Panc1 (cell line): ENCODE measurements around the gene SHISA9.

Experiments
- CTCF ChIP-seq: fragments of 450-650 bp; IDR thresholded peaks from 2 replicates; pipeline ENCODE4 v1.5.1; 2017; ENCODE audit warnings: mild to moderate bottlenecking
- POLR2AphosphoS5 ChIP-seq: IDR thresholded peaks from 2 replicates; pipeline ENCODE4 v1.6.1; 2012; ENCODE audit warnings: mild to moderate bottlenecking, low read depth, low read length, moderate library complexity
- REST ChIP-seq, 2 experiments: IDR thresholded peaks; 2 replicates each; pipeline ENCODE4 v1.6.1; 2011 to 2012; ENCODE audit warnings: low read depth in 2 of 2, control low read depth in 1 of 2, low read length in 1 of 2, mild to moderate bottlenecking in 1 of 2, moderate library complexity in 1 of 2; ENCODE audit not compliant: insufficient read depth in 1 of 2
- SIN3A ChIP-seq: IDR thresholded peaks from 2 replicates; pipeline ENCODE4 v1.6.1; 2012; ENCODE audit warnings: low read depth, mild to moderate bottlenecking, low read length, moderate library complexity, borderline replicate concordance; ENCODE audit not compliant: insufficient read depth

- TF ChIP-seq CTCF (no peak), POLR2AphosphoS5 (no peak), SIN3A (no peak), REST (IDR thresholded peaks at IDR 0.05; ENCODE audit: insufficient read depth in 1 of 2, low read depth in 2 of 2, low read length in 1 of 2) (no peak)
Observed at GRCh38 chr16:12900599-12901203, 697 bp upstream of the SHISA9 start.
